ENCODE data around the gene HS3ST5.

GRCh38 chr6:114286211-114286610, 56.6 kb downstream of the HS3ST5 start:
- TF ChIP-seq CTCF (IDR thresholded peaks at IDR 0.05; ENCODE audit: extremely low read depth in 1 of 2, insufficient read depth in 1 of 2, low read depth in 1 of 2, low read length in 2 of 2), result no peak
- no peak for TF ChIP-seq POLR2A (IDR thresholded peaks at IDR 0.05; ENCODE audit: low read depth, low read length)
- TF ChIP-seq POLR2AphosphoS5 (IDR thresholded peaks at IDR 0.05; ENCODE audit: insufficient read depth, low read depth, low read length), result no peak
- no peak for TF ChIP-seq FOS (IDR thresholded peaks at IDR 0.05; ENCODE audit: borderline replicate concordance, insufficient read depth, low read length)
